B cell (primary cell): ENCODE results near the gene CACNB4. TPM values are rescaled to one million over a fixed set of nuclear protein-coding genes. Genes with fewer than 3 reads are reported as not detected.

Source experiments
- ATAC-seq: fragments of 200-7000 bp; cut with Tn5 transposase; one replicate; pipeline ENCODE4 v1.10.0; 2021; ENCODE audit warnings: low read depth, mild to moderate bottlenecking, moderate number of reproducible peaks, moderate library complexity
- CTCF ChIA-PET: fragments of 350-600 bp; sonication (Branson Sonifier 250); formaldehyde crosslinking; loops from one replicate; lab custom pipeline; 2021; ENCODE audit warnings: antibody characterized with exemption, inconsistent platforms; lab: Charles Lee
- POLR2A ChIA-PET: fragments of 350-600 bp; sonication (Branson Sonifier 250); formaldehyde crosslinking; loops from one replicate; lab custom pipeline; 2021; ENCODE audit warnings: antibody characterized with exemption; lab: Charles Lee
- DNase-seq: peaks from one replicate; pipeline ENCODE4 v3.0.0; 2013
- H2AFZ ChIP-seq: 2 replicates; pipeline ENCODE4 v1.6.1; 2012; ENCODE audit warnings: mild to moderate bottlenecking, low read depth, low read length; ENCODE audit not compliant: insufficient read depth, poor library complexity, severe bottlenecking
- H3K27ac ChIP-seq, 2 donors: 1 replicate in 1 of 2; 2 replicates in 1 of 2; pipeline ENCODE4 v1.5.1; 2012 to 2013; ENCODE audit warnings: low read length in 2 of 2, mild to moderate bottlenecking in 2 of 2, moderate library complexity in 1 of 2
- H3K27me3 ChIP-seq, 4 experiments: fragments of 200-600 bp in 1 of 4; sonication (generic) in 1 of 4; replicated peaks in 1 of 4; 1 replicate in 2 of 4; 2 replicates in 2 of 4; pipeline versions ENCODE4 v1.6.1 to v1.7.0; 2013 to 2016; ENCODE audit warnings: low read length in 3 of 4, mild to moderate bottlenecking in 2 of 4, mixed read lengths in 1 of 4, moderate library complexity in 1 of 4; ENCODE audit not compliant: insufficient read depth in 4 of 4, control insufficient read depth in 3 of 4; ENCODE audit errors: control extremely low read depth in 1 of 4
- H3K36me3 ChIP-seq, 2 experiments: replicated peaks in 1 of 2; 1 replicate in 1 of 2; 2 replicates in 1 of 2; pipeline versions ENCODE4 v1.6.1 to v1.7.1; 2013; ENCODE audit warnings: low read length in 1 of 2; ENCODE audit not compliant: insufficient read depth in 2 of 2, control insufficient read depth in 1 of 2; ENCODE audit errors: control extremely low read depth in 1 of 2, extremely low read depth in 1 of 2
- H3K4me1 ChIP-seq, 2 donors: fragments of 200-600 bp in 1 of 2; sonication (generic) in 1 of 2; 1 replicate in 1 of 2; 2 replicates in 1 of 2; pipeline versions ENCODE4 v1.5.1 to v1.6.1; 2013 to 2017; ENCODE audit warnings: low read length in 2 of 2; ENCODE audit not compliant: control insufficient read depth in 2 of 2, insufficient read depth in 2 of 2
- H3K4me2 ChIP-seq: replicated peaks from 2 replicates; pipeline ENCODE3; 2012; ENCODE audit warnings: mild to moderate bottlenecking, low read depth, low read length; ENCODE audit not compliant: poor library complexity, severe bottlenecking
- H3K4me3 ChIP-seq, 5 experiments: fragments of 200-600 bp in 1 of 5; sonication (generic) in 1 of 5; 1 replicate in 3 of 5; 2 replicates in 2 of 5; pipeline versions ENCODE4 v1.5.1 to v1.7.0; 2011 to 2016; ENCODE audit warnings: low read length in 4 of 5, mild to moderate bottlenecking in 4 of 5, low read depth in 2 of 5, control low read depth in 1 of 5, moderate library complexity in 1 of 5; ENCODE audit not compliant: insufficient read depth in 1 of 5; ENCODE audit errors: control extremely low read depth in 1 of 5, extremely low read depth in 1 of 5
- H3K79me2 ChIP-seq: fragments of 200-600 bp; sonication (generic); one replicate; pipeline ENCODE4 v1.6.0; 2016; ENCODE audit warnings: low read length; ENCODE audit not compliant: control insufficient read depth, insufficient read depth
- H3K9ac ChIP-seq: fragments of 200-600 bp; sonication (generic); 2 replicates; pipeline ENCODE4 v1.6.1; 2017; ENCODE audit warnings: mild to moderate bottlenecking, low read length, moderate library complexity
- H3K9me3 ChIP-seq, 3 donors: one replicate each; pipeline versions ENCODE4 v1.6.1 to v1.7.1; 2013; ENCODE audit warnings: low read length in 2 of 3; ENCODE audit not compliant: control insufficient read depth in 2 of 3, insufficient read depth in 1 of 3; ENCODE audit errors: control extremely low read depth in 1 of 3
- H4K20me1 ChIP-seq: 2 replicates; pipeline ENCODE4 v1.6.0; 2012; ENCODE audit warnings: mild to moderate bottlenecking, low read length; ENCODE audit not compliant: insufficient read depth, control insufficient read depth, poor library complexity, severe bottlenecking
- H3K27ac Mint-ChIP-seq: one replicate; pipeline ENCODE4 v1.8.0; 2021; ENCODE audit warnings: mixed read lengths
- H3K27me3 Mint-ChIP-seq: one replicate; pipeline ENCODE4 v1.8.0; 2021; ENCODE audit warnings: mixed read lengths
- H3K4me1 Mint-ChIP-seq: one replicate; pipeline ENCODE4 v1.8.0; 2021; ENCODE audit warnings: mixed read lengths
- H3K4me3 Mint-ChIP-seq: one replicate; pipeline ENCODE4 v1.8.0; 2021; ENCODE audit warnings: mixed read lengths
- H3K9me3 Mint-ChIP-seq: one replicate; pipeline ENCODE4 v1.8.0; 2022; ENCODE audit warnings: mixed read lengths; ENCODE audit not compliant: insufficient read depth
- EZH2 ChIP-seq: IDR thresholded peaks from 2 replicates; pipeline ENCODE4 v1.6.1; 2012; ENCODE audit warnings: borderline replicate concordance, low read depth, mild to moderate bottlenecking, moderate library complexity, low read length; ENCODE audit not compliant: insufficient read depth, poor library complexity, severe bottlenecking
- WGBS: methylation state at CpG from one replicate; pipeline ENCODE4 v1.1.5; 2013; ENCODE audit warnings: missing lambda C conversion rate; ENCODE audit not compliant: insufficient coverage; 5-methylcytosine and 5-hydroxymethylcytosine counted together
- intact Hi-C: fragments of 100-400 bp; cut with micrococcal nuclease; formaldehyde crosslinking; loops from one replicate; pipeline ENCODE4 v1.10.0; 2022
- polyA plus RNA-seq: library from polyadenylated mRNA; depleted of rRNA; stranded (reverse); fragments of >200 nt; gene quantifications from 2 replicates; pipeline ENCODE4 v1.2.3, GENCODE V29; 2012
- total RNA-seq, 2 donors: library from RNA; stranded (reverse); fragments of 120-200 nt in 1 of 2; gene quantifications; 1 replicate in 1 of 2; 2 replicates in 1 of 2; pipeline versions ENCODE4 v1.2.3 to v1.2.4, GENCODE V29; 2013 to 2022
- TF ChIP-seq, protein P1 (sequence below): fragments of 200-600 bp; IDR thresholded peaks from one replicate; pipeline ENCODE4 v1.8.0; 2022; ENCODE audit warnings: antibody characterized with exemption, mild to moderate bottlenecking

CACNB4 gene
- total and polyA plus RNA-seq, 2 donors (not counting 1 experiment from before 2014, with no cell fraction given): 0.12 to 1.4 TPM

GRCh38 chr2:151891566-151892194 lies 207.2 kb downstream of the CACNB4 start:
- no peak for DNase-seq
- H3K27me3 Mint-ChIP-seq: no peaks in the 10 kb centered on the region
- no peak overlapping the region for H3K4me3 Mint-ChIP-seq
- peaks cover 2% of the 10 kb centered on the region for H3K4me1 Mint-ChIP-seq
- ChIA-PET POLR2A (no interaction called here), CTCF (no interaction called here)
- H3K79me2 ChIP-seq: no peaks in the 10 kb centered on the region
- H3K27ac Mint-ChIP-seq: no peak overlapping the region
- no peaks in the 10 kb centered on the region for H4K20me1 ChIP-seq
- no peaks in the 10 kb centered on the region for H3K4me1 ChIP-seq
- H3K4me3 ChIP-seq: no peak overlapping the region
- H3K4me2 ChIP-seq: no peak overlapping the region
- ATAC-seq: no peak
- no peaks in the 10 kb centered on the region for H3K27me3 ChIP-seq
- TF ChIP-seq, protein P1, sequence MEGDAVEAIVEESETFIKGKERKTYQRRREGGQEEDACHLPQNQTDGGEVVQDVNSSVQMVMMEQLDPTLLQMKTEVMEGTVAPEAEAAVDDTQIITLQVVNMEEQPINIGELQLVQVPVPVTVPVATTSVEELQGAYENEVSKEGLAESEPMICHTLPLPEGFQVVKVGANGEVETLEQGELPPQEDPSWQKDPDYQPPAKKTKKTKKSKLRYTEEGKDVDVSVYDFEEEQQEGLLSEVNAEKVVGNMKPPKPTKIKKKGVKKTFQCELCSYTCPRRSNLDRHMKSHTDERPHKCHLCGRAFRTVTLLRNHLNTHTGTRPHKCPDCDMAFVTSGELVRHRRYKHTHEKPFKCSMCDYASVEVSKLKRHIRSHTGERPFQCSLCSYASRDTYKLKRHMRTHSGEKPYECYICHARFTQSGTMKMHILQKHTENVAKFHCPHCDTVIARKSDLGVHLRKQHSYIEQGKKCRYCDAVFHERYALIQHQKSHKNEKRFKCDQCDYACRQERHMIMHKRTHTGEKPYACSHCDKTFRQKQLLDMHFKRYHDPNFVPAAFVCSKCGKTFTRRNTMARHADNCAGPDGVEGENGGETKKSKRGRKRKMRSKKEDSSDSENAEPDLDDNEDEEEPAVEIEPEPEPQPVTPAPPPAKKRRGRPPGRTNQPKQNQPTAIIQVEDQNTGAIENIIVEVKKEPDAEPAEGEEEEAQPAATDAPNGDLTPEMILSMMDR: no peak
- TF ChIP-seq EZH2: no peak
- H3K9ac ChIP-seq: no peak overlapping the region
- no peaks in the 10 kb centered on the region for H3K36me3 ChIP-seq
- no peak overlapping the region for H2AFZ ChIP-seq
- peaks cover 0 to 2% (median 0%) of the 10 kb centered on the region in 3 donors for H3K9me3 ChIP-seq
- WGBS: 98% methylated on average over 5 of the region's 7 CpGs
- no peak overlapping the region for H3K27ac ChIP-seq
- peaks cover 7% of the 10 kb centered on the region for H3K9me3 Mint-ChIP-seq
- intact Hi-C loops: no loop called here

- H3K27me3 Mint-ChIP-seq: no peaks in the 10 kb centered on the region
- ChIA-PET CTCF (no interaction called here), POLR2A (no interaction called here)
- Histone ChIP-seq H3K9me3 (no peaks in the 10 kb centered on the region), H3K27me3 (no peaks in the 10 kb centered on the region), H3K9ac (no peak overlapping the region), H3K36me3 (no peaks in the 10 kb centered on the region), H4K20me1 (no peaks in the 10 kb centered on the region), H3K4me3 (no peak overlapping the region), H3K79me2 (no peaks in the 10 kb centered on the region), H3K4me2 (no peak overlapping the region), H3K4me1 (no peaks in the 10 kb centered on the region), H2AFZ (no peak overlapping the region), H3K27ac (no peak overlapping the region)
- H3K27ac Mint-ChIP-seq: no peak overlapping the region
- 100% methylated on average over 2 of the region's 2 CpGs for WGBS
- H3K4me3 Mint-ChIP-seq: no peak overlapping the region
- intact Hi-C loops: no loop called here
- H3K4me1 Mint-ChIP-seq: peaks cover 3% of the 10 kb centered on the region
- no peaks in the 10 kb centered on the region for H3K9me3 Mint-ChIP-seq
- no peak for ATAC-seq
- no peak for DNase-seq
- TF ChIP-seq, protein P1: no peak
- TF ChIP-seq EZH2: no peak
Observed at GRCh38 chr2:151887164-151887563, 211.7 kb downstream of the CACNB4 start.
